UCSD-AML1 (cell line): ENCODE data around the gene SNORC.
"Not testable (repeated sequence)": the region's sequence is repeated elsewhere in the genome, so short reads cannot be mapped to it uniquely, and the experiment has no call there.

ENCODE experiments used
- DNase-seq: peaks from one replicate; lab custom pipeline; 2025; ENCODE audit not compliant: unreplicated experiment; lab: John Stamatoyannopoulos, UW

The SNORC gene

GRCh38 chr2:232896111-232896510 lies 26.0 kb downstream of the SNORC start:
- DNase-seq, result no peak

DNA sequence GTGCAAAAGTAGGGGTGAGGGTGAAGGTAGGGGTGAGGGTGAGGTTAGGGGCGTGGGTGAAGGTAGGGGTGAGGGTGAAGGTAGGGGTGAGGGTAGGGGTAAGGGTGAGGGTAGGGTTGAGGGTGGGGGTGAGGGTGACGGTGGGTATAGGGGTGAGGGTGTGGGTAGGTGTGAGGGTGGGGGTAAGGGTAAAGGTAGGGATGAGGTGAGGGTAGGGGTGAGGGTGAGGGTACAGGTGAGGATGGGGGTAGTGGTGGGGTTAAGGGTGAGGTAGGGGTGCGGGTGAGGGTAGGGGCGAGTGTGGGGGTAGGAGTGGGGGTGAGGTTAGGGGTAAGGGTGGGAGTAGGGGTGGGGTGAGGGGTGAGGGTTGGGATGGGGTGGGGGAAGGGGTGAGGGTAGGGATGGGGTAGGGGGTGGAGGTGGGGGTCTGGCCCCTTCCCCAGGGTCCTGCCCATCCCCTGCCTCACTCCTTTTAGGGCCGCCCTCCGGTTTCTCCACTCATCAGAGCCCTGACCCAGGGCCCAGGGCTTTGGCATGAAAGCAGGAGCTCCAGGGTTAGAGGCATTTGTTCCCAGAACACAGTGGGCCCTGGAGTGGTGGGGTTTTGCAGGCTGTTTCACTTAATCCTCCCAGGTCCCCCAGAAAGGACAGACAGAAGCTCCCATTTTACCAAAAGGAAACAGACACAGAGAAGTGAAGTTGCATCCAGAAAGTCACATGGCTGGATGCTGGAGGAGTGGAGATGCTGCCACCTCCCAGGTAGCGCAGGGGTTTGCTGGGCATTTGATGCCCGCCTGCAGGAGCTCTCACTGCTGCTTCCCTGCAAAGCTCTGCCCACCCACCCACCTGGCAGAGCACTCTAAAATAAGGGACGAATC lies 26.9 kb downstream of the SNORC start:
- no peak for DNase-seq

- no peak for DNase-seq
These were observed 27.7 kb downstream of the SNORC start for GRCh38 chr2:232897598-232898408.

DNA sequence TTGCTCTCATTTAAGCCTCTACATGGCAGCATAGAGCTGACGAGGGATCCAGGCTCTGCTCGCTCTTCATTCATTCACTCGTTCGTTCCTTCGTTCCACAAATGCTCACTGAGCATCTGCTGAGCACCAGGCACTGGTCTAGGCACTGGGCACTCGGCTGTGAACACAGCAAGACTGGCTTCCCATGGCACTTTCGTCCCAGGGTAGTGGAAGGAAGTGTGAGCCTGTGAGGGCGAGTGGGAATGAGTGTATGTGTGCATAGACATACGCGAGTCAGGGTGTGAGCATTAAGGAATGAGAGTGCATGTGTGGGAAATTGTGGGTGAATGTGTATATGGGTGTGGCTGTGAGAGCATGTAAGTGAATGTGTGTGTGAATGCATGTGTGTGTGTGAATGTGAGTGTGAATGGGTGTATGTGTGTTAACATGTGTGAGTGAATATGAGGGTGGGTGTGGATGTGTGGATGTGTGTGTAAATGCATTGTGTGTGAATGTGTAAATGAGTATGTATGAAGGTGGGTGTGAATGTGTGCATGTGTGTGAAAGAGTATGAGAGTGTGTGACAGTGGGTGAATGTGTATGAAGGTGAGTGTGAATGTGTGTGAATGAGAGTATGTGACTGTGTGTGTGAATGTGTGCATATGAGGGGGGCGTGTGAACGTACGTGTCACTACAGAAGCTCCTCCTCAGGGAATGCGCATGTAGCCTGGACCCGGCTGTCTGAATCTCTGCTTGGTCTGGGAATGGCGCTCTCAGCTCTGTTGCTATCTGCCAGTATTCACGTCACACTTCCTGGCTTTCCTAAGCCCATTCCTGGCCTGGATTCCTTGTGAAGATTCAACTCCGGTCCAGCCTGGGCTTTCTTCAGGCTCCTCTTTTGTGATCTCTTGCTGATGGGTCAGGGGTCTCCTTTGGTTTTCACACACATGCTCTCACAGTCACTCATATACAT lies 28.8 kb downstream of the SNORC start:
- DNase-seq, result no peak

DNA sequence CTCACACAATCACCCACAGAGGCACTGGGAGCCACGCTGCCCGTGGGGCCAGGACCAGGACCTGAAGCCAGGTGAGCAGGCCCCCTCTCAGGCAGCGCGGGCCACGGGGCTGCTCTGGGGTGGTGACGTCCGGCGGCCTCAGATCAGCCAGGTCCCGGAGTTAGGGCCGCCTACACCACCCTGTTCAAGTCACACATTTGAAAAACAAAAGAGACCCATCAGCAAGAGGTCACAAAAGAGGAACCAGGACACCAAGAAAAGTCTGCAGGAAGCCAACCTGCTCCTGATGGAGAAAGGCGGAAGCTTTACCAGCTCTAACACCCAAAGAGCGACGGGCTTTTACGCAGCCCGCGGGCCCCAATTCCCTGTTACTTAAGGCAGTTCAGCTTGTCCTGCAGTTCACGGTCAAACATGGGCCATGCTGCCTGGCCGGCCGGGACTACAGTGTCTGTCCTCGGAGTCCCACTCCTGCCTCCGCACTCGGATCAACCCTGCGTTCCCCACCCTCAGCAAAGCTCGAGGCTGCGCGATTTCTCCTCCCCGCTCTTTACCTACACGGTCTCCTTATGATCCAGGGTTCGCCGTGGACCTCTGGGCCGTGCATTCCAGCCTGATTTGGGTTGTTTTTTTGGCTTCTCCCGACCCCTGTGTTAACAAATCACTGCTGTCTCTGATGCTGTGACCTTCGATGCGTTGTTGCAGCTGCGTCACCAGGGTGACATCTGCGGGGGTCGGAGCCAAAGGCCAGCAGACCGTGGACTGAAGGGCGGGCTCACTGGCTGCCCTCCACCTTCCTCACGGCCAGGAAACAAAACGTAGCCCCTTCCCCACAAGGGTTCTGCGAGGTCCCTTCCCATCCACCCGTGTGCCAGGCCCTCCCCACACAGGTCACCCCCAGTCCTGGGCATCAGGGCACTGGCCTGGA lies 31.0 kb downstream of the SNORC start:
- no peak for DNase-seq

GRCh38 chr2:232901736-232902578 lies 31.9 kb downstream of the SNORC start:
- peak; percentile 56 for DNase-seq

- no peak for DNase-seq
These were observed 33.9 kb downstream of the SNORC start for GRCh38 chr2:232903989-232904388.

GRCh38 chr2:232906867-232907717 lies 37.0 kb downstream of the SNORC start:
- DNase-seq, result not testable (repeated sequence)

DNA sequence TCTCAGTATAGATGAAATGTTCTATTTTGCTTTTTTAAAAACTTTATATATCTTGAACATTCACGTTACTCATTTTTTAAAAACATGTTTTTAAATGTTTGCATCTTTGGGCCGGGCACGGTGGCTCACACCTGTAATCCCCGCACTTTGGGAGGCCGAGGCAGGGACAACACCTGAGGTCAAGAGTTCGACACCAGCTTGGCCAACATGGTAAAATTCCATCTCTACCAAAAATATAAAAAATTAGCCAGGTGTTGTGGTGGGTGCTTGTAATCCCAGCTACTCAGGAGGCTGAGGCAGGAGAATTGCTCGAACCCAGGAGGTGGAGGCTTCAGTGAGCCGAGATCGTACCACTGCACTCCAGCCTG lies 37.6 kb downstream of the SNORC start:
- not testable (repeated sequence) for DNase-seq

DNA sequence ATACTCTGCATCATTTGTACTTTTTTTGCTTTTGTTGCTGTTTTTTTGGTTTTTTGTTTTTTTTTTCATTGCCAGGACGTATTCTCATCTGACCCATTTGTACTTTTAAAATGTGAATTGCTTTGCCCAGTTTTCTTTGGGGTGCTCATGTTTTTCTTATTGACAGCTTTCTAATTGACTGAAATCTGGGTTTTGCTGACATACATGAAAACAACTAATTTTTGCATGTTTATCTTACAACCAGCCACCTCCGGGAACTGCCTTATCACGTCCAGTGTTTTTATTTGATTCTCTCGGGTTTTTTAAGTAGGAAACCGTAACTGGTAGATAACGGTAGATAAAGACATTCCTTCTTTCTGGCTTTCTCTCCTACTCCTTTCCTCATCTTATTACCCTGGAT lies 38.6 kb downstream of the SNORC start:
- DNase-seq, result no peak

GRCh38 chr2:232910376-232910775 lies 40.3 kb downstream of the SNORC start:
- no peak for DNase-seq

- no peak for DNase-seq
These were observed 41.7 kb downstream of the SNORC start for GRCh38 chr2:232911712-232912277.

GRCh38 chr2:232913903-232914302 lies 43.8 kb downstream of the SNORC start:
- no peak for DNase-seq

DNA sequence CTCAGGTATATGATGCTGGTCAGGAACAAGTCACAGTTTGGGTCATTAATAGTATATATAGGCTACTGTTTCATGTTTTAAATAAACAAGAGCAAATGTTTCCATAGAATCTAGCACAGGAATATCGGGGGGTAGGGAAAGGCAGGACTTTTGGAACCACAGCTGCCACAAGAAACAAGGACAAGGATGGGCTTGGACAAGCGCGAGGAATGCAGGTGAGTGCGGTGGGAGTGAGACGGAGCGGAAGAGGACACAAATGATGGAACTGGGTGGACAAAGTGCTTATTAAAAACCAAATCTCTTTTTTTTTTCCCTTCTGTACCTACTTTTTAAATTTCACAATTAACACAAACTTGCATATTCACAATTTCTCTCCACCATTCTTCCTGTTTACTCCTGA lies 49.1 kb downstream of the SNORC start:
- DNase-seq, result no peak

GRCh38 chr2:232920055-232920454 lies 50.0 kb downstream of the SNORC start:
- no peak for DNase-seq

- no peak for DNase-seq
These were observed 50.7 kb downstream of the SNORC start for GRCh38 chr2:232920760-232921159.

GRCh38 chr2:232924433-232924832 lies 54.4 kb downstream of the SNORC start:
- no peak for DNase-seq
